DMS153 treated with DMSO at 0.1 percent for 48 hours (cell line): ENCODE measurements around the gene DTX1.
A peak's percentile ranks its signal among the peaks of the same experiment; 100 is the strongest.

ENCODE experiments used
- DNase-seq: peaks from one replicate; lab custom pipeline; 2025; ENCODE audit not compliant: unreplicated experiment; lab: John Stamatoyannopoulos, UW

DTX1 gene

DNA sequence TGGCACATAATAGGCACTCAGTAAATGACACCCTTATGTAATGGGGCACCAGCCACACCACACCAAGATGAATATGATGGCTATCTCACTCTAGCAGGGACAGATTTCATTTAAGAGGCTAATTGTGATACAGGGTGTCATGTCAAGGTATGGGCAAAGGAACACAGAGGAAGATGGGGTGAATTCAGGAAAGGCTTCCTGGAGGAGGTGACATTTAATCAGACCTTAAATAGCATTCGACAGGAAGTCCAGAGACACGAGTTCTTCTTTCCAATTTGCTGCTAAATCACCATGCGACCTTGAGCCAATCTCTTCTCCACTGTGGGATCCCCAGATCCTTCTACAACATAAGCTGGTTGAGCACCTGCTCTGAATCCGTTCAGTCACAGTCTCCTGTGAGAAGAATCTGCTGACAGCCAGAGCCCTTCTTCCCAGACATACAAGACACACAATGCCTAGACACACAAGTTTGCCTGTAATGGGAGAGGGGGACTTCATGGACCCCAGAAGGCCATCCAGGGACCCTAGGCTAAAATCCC lies 1.5 kb upstream of the DTX1 start:
- no peak for DNase-seq

DNA sequence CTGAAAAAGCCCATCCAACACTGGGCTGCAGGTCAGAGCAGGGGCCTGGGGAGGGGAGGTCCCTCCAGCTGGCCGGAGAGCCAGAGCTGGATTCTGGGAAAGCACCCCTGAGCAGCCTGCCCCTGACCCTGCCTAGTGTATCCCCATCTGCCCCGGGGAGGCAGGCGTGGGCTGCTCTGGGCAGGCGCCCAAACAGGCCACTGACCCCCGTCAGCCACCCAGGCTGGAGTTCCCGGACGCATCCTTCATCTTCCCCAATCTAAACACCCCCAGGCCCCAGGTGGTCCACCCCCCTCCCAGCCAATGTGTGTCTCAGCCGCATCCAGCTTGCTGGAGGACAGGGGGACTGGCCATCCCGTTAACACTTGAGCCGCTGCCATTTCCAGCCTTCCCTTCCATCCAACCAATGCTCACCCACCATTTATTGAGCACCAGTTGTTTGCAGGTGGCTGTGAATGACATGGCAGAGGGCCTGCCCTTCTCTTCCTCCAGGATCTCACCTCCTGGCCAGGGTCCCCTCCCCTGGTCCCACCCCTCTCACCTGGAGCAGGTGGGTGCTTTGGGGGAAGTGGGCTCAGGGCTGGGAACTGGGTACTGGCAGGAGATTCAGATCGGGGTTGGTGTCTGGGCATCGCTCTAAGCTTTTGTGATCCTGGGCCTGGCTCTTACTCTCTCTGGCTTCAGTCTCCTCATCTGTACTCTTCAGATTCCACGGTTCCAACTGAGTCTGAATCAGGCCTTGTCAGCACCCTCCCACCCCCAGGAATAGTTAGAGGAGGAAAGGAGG lies 743 bp upstream of the DTX1 start:
- DNase-seq = no peak

GRCh38 chr12:113056381-113056630 lies 224 bp upstream of the DTX1 start:
- DNase-seq = no peak

DNA sequence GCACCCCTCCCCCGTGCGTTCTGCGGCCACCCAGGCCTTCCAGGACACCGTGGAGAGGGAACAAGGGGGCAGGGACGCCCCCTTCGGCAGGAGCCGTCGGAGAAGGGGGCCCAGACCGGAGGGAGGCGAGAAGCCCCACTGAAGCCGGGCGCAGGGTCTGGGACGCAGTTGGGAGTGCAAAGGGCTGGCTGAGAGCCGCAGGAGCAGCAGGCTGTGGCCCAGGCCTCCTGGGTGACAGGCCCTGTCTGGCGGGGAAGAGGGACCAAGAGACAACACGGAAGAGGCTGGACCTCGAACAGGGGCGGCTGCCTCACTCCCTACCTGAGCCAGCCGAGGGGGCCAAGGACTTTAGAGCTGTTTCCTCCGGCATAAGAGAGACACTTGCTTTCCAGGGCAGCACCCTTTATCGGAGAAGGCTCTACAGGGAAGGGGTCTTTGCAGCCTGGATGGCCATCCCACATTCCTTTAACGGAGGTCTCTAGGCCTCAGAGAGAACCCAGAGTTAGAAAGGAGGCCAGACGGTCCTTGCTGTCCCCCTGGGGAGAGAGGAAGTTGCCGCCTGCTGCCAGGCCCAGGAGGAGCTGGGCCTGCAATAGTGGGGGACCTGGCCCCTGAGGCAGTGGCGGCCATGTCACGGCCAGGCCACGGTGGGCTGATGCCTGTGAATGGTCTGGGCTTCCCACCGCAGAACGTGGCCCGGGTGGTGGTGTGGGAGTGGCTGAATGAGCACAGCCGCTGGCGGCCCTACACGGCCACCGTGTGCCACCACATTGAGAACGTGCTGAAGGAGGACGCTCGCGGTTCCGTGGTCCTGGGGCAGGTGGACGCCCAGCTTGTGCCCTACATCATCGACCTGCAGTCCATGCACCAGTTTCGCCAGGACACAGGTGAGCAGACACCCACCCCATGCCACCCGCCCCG lies 1.3 kb downstream of the DTX1 start:
- no peak for DNase-seq

- no peak for DNase-seq
Observed at GRCh38 chr12:113058553-113058952, 2.0 kb downstream of the DTX1 start.

GRCh38 chr12:113059071-113059595 lies 2.6 kb downstream of the DTX1 start:
- no peak for DNase-seq

DNA sequence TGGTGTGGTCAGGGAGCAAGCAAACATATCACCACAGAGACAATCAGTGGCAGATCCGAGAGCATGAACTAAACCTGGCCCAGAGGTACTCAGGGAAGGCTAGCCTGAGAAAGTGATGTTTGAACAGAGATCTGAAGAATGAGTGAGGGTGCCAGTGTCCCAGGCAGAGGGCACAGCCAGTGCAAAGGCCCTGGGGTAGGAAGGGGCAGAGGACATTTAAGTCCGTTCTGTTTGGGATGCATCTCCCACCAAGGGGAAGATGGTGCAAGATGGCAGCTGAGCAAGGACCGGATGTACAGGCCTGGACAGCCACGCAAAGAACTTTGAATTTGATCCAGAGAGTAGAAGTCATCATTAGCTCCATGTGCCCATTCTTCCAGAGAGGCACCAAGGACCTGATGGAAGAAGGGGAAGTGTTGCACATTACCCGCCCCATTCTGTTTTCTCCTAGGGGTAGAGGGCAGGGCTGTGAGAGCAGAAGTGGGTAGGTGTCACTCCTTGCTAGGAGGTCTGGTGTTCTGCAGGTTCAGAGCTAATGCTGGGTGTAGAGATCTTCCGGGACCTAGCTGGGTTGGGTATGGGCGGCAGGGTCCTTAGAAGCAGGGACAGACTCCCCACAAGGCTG lies 3.9 kb downstream of the DTX1 start:
- DNase-seq = no peak

DNA sequence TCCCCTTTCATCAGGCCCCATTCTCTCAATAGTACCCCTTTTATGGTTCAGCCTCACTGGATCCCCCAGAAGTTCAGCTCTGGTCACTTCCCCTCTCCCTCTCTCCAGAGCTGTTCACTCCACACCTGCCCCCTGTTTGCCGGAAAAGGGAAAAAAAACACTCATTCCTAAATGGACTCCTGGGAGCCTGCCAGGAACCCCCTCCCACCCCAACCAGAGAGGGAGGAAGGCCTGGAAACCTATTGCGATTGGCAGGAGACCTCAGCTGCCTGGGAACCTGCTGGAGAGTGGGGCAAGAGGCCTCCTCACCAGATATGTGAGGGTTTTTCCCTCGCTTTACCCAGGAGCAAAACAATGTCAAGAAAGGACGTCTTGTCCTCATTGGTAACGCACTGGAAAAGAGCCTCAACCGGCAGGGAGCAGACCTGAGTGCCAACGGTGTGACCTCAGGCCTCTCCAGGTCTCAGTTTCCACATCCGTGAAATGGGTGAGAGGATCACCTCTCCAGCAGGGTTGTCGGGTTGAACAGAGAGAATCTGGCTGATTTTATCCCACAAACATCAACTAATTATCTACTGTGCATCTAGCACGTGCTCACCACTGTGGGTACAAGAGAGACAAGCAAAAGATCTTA lies 4.6 kb downstream of the DTX1 start:
- DNase-seq = no peak

DNA sequence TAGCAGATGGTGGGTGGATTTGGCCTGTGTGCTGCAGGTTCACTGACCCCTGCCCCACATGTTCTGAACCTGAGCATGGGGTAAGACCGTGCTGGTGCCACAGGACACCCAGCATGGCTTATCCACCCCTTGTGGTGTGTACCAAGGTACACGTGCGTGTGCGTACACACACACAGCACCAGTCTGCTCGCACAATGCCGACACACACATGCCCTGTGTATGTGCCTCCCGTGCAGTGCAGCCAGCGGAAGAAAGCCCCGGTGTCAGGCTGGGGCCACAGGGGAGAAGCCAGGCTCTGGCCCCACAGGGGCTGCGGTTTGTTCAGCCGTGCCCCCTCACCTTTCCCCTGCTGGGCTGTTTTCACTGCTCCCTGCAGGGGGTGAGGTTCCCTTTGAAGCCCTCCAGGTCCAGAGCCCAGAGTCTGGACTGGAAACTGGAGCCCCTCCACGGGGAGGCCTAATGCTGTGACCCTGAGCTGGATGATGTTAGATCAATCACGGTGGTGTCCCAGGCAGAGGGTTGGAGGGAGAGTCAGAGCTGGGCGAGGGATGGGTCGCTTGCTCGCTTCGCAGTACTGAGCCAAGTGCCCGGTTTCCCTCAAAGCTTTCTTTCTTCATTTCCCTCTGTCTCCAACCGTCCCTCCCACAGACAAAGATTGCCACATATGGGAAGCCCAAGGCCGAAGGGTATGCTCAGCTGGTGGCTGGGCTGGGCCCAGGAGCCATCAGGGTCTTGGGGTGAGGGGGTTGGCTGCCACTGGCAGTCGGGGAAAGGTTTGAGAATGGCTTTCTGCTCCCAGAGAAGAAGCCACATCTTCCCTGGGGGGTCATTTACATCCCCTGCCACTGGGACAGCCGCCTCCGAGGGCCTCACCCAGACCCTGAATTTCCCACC lies 6.2 kb downstream of the DTX1 start:
- DNase-seq = no peak

GRCh38 chr12:113063396-113064350 lies 7.1 kb downstream of the DTX1 start:
- no peak for DNase-seq

GRCh38 chr12:113064395-113065125 lies 8.0 kb downstream of the DTX1 start:
- no peak for DNase-seq

- DNase-seq = peak; percentile 11
Observed at GRCh38 chr12:113065126-113066007, 8.8 kb downstream of the DTX1 start.

DNA sequence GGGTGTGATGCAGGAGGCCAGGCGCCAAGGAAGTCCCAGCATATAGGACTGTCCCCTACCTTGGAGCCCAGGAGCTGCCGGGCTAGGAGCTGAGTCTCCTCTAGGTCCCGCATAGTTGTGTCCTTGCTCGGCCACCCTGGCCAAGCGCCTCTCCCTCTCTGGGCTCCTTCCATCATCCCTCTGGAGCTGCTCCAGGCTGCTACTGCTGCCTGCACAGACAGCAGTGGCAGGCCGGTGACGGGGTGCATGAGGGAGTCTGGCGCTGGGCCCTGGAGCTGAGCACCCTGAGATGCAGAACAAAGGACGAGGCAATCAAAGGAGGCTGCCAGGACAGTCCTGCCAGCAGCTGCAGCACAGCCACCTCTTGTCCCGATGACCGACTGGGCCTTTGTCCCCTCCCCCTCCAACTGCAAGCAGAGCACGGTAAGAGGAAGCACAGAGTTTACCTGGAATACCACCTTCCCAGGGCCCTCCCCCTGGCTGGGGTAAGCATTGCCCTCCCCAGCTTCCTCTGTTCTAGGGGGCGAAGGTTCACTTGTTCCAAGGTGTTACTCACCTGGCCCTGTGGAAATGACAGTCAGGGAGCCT lies 10.4 kb downstream of the DTX1 start:
- DNase-seq = peak; percentile 10

DNA sequence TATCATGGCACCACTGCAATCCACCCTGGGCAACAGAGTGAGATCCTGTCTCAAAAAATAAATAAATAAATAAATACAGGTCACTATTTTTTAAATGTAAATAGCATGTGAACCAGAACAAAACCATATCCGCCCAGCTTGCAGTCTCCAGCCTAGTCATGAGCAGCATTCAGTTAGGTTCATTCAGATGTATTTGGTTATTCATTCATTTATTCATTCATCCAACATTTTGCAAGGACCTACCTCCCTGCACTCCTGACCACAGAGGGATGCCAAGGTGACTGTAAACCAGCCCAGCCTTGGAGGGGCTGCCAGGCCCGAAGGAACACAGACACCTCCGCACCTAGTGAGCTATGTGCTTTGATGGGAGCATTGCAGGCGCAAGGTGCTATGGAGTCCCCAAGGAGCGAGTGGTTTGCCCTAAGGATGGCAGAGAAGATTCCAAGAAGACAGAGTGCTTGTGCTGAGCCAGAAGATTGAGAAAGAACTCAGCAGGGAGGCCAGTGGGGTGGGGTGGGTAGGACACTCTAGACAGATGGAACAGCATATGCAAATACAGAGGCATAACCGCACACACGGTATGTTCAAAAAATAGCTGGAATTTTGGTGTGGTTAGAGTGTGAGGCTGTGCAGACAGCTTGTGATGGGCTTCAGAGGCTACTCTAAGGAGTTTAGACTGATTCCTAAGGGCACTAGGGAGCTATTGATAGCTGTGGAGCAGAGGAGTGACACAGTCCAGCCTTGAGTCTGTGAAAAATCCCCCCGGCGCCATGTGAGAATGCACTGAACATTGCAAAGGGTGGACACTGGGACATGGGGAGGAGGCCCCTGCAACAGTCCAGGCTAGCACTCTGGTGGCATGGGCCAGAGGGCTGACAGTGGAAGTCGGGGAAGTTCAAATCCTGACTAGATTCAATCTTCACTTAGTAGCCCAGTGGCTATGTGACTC lies 11.7 kb downstream of the DTX1 start:
- no peak for DNase-seq

GRCh38 chr12:113069149-113069548 lies 12.6 kb downstream of the DTX1 start:
- DNase-seq = no peak

GRCh38 chr12:113069751-113070116 lies 13.2 kb downstream of the DTX1 start:
- no peak for DNase-seq
